GM18858 (cell line): ENCODE data around the gene KTN1.
A peak's percentile ranks its signal among the peaks of the same experiment; 100 is the strongest.

Source experiments
- ATAC-seq: cut with Tn5 transposase; IDR thresholded peaks from one replicate; pipeline ENCODE4 v1.9.1; 2021; ENCODE audit not compliant: unreplicated experiment

KTN1 gene

DNA sequence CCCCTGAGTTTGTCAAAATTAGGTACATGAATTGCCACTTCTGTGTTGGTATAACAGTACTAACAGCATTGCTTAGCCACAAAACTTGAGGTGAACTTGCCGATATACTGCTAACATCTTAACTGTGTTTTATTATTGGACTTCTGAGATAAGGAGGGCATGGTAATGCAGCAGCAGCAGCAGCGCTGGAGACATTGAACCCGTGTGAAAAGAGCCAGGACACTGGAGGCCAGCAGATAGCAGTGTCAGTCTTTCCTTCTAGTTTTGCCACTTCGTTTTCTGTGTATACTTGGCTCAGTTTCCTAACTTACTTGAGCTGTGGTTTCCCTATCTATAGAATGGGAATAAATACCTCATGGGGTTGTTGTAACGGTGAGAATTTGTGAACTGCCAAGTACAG, 82.7 kb downstream of the KTN1 start:
- ATAC-seq = no peak

DNA sequence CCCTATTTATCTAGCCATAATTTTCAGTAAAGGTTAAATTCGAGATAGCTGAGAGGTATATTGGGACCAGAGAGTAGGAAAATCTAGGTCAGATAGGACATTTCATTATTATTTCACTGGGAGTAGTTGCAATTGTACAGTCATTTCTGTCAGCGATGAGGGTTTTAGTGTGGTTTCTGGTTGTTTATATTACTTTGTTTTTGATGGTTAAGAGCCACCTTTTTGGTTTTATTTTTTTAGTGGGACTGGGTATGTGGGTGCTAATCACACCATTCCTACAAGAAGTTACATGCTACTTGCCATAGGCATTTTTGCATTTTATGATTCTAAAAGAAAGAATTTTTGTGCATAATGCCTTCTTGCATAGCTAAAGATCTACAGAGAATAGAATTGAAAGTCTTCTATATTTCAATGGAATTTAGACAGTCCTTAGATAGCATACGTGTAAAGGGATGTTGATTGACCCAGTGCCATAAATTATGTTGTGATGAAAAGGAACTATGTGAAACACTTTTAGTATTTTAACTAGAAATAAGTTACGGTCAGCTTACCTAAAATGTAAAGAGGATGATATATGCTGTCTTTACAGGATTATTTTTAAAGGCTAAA, 85.2 kb downstream of the KTN1 start:
- peak; percentile 73 for ATAC-seq

DNA sequence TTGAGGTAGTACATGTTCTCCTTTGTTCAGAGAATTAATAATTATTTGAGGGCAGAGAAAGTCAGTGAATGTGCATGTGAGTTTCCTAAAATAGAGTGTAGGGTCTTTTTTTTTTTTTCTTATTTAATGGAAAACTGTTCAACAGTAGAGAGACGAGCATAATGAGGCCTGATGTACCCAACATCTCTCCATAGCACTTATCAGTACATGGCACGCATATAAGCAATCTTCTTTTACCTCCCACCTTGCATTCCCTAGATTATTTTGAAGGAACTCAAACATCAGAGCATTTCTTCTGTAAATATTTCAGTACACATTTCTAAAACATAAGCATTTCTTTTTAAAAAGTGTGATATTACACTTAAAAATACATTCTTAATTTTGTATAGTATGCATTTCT, 87.8 kb downstream of the KTN1 start:
- ATAC-seq = no peak

DNA sequence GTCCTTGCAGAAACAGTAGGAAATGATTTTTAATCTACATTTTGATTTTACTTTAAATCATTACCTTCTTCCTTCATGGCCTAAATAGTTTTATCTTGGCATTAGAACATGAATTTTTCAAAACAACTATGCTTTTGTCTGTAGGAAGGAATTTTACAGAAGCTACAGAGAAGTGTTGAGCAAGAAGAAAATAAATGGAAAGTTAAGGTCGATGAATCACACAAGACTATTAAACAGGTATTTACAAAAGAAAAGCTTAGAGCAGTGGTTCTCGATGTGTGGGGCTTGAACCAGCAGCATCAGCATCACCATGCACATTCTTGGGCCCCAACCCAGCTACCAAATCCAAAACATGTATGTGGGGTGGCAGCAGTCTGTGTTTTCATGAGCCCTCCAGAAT, 91.6 kb downstream of the KTN1 start:
- ATAC-seq = no peak

DNA sequence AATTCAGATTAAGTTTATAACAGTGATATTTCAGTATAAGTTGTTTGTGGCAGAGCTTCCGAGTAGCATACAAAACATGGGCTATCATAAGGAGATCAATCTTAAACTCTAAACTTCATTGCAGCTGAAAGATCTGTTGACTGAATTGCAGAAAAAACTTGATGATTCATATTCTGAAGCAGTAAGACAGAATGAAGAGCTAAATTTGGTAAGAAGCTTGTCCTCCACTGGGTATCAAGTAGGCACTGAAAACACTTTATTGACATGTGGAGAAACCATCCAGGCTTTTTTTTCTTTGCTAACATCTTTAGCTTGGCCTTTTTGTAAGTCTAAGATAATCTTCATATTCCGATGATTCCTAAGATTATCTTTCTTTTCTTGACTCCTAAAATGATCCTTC, 93.0 kb downstream of the KTN1 start:
- no peak for ATAC-seq

DNA sequence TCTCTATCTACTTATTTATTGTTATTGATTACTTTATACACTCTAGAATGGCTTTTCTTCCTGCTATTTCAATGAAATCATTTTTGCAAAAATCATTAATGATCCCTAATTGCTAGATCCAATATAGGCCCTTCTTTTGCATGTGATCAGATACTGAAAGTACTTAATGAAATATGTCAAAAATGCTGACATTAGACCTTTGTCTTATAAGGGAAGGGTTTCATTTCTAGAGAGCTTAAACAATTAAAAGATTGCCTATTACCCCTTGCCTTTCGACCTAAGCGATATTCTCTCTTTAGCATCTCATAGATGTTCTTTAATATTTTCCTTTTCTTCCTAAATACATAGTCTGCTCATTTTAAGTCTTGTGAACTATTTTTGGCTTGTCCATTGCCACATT, 101.1 kb downstream of the KTN1 start:
- ATAC-seq = no peak

DNA sequence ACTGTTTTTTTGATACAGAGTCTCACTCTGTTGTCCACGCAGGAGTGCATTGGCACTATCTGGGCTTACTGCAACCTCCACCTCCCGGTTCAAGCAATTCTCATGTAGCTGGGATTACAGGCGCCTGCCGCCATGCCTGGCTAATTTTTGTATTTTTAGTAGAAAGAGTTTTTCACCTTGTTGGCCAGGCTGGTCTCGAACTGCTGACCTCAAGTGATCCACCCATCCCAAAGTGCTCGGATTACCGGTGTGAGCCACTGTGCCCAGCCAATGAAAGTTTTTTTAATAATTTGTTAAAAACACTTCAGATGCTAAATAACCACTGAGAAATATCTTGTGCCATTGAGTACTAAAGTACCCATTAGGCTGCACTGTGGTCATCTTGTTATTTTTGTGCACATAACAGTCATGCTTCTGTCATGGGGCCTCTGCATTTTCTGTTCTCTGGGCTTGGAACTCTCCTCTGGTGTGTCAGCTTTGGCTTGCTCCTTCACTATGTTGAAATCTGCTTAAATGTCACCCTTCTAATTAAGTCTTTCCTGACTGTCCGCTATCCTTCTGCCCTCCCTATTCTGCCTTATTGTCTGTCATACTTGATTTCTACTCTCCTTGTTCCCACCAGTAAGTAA, 105.1 kb downstream of the KTN1 start:
- no peak for ATAC-seq

DNA sequence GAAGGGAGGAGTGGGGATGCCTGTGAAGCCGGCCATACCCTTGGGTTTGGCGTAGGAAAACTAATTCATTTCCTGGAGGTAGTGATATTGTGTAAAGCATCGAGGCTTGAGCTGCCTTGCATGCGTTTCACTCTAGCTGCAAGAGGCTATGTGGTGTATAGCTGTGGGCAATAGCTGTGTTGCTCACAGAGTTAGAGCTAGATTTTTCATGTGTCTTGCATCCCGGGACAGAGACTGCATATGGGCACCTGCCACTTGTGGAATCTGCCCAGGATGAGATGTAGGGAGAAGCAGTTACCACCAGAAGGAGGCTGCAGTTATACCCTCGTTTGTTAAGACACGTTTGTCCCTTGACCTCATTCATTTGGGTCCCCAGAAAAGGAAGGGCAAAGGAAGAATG, 106.7 kb downstream of the KTN1 start:
- no peak for ATAC-seq

DNA sequence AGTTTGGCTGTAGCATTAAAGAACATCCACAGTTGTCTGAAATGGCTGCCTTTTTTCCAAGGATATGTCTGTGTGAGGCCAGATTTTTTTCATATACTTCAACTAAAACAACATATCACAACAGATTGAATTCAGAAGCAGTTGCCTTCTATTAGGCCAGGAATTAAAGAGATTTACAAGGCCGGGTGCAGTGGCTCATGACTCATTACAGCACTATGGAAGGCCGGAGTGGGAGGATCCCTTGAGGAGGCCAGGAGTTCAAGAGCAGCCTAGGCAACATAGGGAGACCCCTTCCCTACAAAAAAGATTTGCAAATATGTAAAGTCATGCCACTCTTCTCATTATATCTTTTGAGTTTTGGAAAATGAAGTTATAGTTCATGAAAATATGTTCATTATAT, 108.6 kb downstream of the KTN1 start:
- ATAC-seq = no peak

DNA sequence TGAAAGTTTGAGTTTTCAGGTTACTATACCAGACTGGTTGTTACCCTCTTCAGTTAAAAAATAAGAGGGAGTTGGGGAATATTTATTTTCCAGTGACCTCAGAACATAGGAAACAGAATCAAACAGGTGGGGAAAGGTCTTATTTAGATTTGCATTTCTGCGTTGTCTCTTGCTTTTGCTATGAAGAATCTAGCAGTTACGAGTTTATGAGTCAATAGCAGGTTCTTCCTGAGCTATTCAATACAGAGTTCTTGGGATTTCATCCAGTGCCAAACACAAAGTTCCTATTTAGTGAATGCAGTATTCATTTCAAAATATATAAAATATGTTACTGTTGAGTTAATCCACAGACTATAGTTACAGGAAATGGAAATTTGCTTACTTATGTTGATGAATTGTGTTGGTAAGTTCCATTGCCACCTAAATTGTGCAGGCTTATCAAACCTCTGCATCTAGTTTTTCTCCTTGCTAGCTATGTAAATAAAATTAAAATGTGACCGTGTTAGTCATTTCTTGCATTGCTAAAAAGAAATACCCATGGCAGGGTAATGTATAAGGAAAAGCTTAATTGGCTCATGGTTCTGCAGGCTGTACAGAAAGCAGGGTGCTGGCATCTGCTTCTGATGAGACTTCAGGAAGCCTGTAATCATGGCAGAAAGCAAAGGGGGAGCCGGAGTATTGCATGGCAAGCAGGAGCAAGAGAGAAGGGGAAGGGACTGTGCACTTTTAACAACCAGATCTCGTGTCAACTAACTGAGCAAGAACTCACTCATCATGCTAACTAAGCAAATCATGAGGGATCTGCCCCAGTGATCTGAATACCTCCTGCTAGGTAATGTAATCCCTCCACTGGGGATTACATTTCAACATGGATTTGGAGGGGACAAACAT, 110.2 kb downstream of the KTN1 start:
- ATAC-seq = peak; percentile 42

DNA sequence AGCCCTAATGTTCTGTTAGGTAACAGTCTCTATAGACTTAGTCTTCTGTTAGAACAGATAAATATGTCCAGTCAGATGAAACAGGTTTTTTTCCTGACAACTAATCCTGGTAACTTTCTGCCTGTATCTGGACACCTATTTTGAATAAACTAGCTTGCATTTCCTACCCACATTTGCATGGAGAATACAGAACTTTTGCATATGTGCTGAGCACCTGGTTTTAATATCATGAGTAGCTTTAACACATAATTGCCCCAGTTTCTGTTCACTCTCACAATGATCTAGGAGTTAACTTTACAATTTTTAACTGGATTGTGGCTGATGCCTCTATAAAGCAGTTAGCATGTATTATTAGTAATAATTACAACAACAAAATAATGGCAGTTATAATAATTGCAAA, 111.7 kb downstream of the KTN1 start:
- ATAC-seq = no peak

DNA sequence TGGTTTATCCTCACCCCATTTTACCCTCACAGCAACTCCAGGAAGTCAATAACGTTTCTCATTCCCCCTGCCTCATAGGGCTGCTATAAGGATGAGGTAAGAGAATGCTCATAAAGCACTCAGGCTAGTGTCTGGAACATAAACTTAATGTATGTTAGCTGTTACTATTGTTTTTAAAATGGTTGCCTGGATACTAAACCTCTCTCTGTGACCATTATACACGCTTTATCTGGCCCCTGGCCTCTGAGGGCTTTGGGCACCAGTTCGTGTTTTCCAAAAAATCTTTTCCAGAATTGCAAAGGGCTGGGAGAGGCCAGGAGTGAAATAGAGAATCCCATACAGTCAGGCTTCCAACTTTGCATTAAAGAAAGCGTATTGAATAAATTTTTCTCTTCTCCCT, 113.9 kb downstream of the KTN1 start:
- ATAC-seq = no peak

DNA sequence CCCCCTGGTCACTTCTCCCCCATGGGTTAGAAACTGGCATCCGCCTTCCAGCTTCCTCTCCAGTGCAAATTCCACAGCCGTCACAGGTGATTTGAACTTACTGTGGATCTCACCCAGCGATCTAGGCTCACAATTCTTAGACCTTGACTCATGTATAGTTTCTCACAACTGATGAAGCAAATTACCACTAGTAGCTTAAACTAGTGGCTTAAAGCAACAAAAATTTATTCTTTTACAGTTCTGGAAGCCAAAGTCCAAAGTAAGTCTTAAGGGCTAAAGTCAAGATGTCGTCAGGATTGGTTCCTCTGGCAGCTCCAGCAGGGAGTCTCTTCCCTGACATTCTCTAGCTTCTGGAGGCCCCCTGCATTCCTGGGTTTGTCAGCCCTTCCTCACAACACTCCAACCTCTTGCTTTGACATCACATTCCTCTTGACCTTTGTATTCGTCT, 117.4 kb downstream of the KTN1 start:
- ATAC-seq = no peak

DNA sequence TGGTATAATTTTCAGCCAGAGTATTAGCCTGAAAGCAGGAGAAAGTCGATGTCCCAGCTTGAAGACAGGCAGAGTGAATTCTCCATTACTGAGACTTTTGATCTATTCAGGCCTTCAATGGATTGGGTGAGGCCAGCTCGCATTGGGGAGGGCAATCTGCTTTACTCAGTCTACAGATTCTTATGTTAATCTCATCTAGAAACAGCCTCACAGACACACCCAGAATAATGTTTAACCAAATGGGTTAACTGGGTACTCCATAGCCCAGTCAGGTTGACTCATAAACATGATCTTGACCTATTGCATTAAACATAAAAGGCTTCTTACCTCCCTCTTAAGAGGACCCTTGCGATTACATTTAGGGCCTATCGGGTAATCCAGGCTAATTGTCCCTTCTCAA, 118.0 kb downstream of the KTN1 start:
- no peak for ATAC-seq

DNA sequence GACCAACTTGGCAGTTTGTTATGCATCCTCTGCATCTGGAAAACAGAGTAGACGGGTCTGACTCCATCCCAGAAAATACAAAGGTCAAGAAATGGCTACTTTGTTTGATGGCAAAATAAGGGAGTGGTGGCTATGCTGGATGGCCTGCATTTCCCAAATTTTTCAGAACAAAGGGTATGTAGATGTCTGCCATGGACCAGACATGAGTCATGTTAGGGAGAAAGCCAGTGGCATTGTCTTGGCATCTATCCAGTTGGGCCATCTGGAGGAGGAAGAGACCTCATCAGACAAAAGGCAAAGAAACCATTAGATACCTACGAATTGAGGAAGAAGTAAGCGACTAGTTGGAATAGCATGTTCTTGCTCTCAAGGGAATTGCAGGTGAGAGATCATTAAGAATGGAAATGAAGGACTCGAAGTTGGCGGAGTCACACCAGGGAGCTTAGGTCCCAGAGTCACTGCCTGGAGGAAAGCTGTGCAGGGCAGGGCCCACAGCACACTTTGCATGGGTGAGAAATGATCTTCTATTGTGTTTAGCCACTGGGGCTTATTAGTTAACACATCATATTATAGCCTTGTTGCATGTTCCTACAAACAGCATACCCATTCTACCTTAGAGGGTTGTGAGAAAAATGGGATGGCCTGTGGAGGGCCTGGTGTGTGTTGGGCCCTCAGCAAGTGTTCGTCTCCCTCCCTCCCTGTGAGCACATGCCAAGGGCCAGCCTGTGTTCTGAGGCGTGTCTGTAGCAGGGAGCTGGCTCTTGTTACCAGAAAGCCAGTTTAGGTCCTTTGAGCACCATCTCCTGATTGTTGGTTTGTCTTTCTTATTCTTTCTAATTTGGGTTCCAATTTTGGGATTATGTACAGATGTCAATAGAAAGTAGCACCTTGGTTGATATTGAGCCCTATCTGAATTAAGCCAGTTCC, 119.4 kb downstream of the KTN1 start:
- no peak for ATAC-seq

DNA sequence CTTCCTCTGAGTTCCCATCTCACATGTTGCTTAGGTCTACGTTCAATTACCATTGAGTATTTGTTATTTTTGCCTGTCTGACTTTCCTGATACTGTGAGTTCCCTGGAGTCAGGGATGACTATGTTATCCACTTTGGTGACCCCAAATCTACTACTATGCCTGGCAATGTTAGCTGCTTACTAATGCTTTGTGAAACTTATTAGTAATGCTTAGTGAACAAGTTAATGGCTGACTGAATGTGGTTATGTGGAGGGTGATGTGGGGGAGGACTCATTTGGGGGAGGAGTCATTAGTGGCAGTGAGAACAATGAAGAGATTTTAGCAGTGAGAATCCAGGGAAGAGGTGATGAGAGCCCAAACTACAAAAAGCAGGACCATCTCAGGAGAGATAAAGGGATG, 121.6 kb downstream of the KTN1 start:
- peak; percentile 97 for ATAC-seq

DNA sequence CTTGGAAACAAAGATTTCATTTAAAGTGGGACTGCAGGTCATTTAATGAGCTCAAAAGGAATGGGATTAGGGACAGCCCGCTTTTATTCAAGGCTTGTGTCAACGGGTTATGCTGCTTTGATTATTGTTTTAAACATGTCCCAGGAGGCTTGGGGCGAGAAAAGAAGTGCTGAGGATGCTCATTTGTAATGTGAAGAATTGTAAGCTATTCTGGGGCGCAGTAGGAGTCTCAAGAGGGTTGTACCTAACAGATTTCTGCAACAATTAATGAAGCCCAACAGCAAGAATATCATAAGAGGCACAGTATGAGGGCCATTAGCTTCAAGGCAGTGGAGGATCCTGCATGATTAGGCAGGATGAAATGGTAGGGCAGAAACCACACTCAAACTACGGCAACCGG, 122.5 kb downstream of the KTN1 start:
- no peak for ATAC-seq

DNA sequence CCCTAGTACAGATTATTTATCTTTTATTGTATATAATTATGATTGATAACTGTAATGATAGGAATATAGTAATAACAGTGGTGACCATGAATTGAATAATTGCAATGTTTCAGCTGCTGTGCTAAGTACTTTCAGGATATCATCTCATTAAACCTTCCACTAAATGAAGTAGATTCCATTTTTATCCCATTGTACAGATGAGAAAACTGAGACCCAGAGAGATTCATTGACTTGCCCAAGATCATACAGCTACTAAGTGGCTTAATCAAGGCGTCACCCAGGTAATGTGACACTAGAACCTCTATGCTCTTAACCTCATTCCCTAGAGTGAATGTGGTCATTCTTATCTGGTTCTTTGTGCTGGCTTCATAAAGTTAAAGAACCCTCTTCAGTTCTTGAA, 124.6 kb downstream of the KTN1 start:
- ATAC-seq = no peak

DNA sequence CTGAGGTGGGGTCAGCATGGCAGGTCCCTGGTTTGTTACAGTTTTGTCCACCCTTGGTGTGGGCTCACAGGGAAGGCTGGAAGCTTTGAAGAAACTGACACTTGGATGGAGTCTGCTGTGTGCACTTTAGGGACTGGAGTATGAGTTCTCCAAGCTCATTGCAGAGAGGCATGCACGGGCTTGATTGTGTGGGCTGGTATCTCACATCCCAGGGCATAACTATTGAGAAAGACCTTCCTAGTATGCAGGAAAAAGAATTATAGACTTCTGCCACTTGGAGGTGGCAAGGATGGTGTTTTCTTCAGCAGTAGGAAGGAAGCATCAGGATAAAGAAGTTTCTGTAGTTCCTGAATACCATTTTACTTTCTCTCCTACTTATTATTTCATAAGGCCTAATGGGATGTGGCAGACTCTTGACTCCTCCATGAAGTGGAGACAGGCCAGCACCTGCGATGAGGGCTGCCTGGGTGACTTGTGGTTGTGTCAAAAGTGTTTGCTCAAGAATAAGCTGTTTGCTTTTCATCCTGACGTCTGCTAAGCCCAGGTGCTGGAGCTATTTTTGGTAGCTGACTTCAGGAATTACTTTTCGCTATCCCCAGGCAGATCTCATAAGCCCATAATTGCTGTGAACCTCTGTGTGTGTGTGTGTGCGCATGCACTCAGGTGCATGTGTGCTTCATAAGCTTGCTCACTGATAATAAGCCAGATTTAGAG, 125.8 kb downstream of the KTN1 start:
- no peak for ATAC-seq

DNA sequence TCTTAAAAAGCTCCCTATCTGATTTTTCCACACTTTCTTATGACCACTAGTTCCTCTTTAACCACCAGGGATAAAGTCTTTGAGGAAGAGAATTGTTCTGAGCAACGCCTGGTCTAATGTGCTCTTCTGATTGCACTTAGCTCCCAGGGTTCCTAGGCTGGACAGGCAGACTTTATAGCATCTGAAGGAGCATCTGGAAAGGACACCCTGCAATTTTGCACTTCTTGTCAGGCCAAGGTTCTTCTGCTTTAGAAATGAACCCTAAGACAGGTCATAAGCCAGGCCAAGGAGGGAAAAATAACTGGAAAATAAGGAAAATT, 126.3 kb downstream of the KTN1 start:
- no peak for ATAC-seq

DNA sequence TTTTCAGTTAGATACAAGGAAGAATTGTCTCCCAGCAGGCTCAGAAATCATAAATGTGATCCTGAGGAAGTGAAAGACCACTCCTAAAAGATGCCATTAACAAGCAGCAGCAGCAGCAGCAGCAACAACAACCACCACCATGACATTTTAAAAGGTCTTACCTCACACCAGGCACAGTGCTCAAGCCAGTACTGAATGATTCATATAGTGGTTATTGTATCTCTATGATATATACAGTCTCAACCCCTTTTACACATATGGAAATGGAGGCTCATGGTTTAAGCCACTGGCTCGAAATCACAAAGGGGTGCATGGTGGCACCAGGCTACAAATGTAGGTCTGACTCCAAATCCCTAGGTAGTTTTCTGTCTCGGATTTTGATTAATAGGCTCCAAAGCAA, 126.9 kb downstream of the KTN1 start:
- ATAC-seq = no peak
